ENCODE results near the gene RSPH10B2. TPM values are rescaled to one million over a fixed set of nuclear protein-coding genes. Genes with fewer than 3 reads are reported as not detected.
"Not testable (repeated sequence)": the region's sequence is repeated elsewhere in the genome, so short reads cannot be mapped to it uniquely, and the experiment has no call there.

RSPH10B2 gene
- total RNA-seq, 1 experiment from 2014 or later = not detected

DNA sequence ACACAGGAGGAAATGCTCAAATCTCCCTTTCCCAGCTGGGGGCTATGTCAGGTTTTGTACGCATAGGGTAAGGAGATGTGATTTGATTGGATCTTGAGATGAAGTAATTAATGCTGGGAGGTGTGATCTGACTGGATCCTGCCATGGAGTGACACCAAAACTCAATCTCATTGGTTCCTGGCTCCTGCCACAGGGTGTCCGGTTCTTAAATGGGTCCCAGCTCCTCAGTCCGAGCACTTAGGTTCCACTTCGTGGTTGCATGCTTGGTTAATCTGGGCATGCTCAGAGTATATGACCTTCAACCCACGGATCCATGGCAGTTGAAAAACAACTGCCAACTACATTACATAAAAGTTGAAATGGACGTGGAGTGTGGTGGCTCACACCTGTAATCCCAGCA is 44.1 kb upstream of the RSPH10B2 start:
- CTCF ChIA-PET = no interaction called here
- intact Hi-C loops (cut with micrococcal nuclease) = no loop called here
- TF ChIP-seq, protein P1, sequence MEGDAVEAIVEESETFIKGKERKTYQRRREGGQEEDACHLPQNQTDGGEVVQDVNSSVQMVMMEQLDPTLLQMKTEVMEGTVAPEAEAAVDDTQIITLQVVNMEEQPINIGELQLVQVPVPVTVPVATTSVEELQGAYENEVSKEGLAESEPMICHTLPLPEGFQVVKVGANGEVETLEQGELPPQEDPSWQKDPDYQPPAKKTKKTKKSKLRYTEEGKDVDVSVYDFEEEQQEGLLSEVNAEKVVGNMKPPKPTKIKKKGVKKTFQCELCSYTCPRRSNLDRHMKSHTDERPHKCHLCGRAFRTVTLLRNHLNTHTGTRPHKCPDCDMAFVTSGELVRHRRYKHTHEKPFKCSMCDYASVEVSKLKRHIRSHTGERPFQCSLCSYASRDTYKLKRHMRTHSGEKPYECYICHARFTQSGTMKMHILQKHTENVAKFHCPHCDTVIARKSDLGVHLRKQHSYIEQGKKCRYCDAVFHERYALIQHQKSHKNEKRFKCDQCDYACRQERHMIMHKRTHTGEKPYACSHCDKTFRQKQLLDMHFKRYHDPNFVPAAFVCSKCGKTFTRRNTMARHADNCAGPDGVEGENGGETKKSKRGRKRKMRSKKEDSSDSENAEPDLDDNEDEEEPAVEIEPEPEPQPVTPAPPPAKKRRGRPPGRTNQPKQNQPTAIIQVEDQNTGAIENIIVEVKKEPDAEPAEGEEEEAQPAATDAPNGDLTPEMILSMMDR (IDR thresholded peaks at IDR 0.05; ENCODE audit: unreplicated experiment) = no peak
- Mint-ChIP-seq H3K27ac (ENCODE audit: low read depth, unreplicated experiment) (no peak overlapping the region), H3K36me3 (ENCODE audit: insufficient read depth, unreplicated experiment) (no peaks in the 10 kb centered on the region), H3K27me3 (ENCODE audit: insufficient read depth, unreplicated experiment) (no peaks in the 10 kb centered on the region), H3K9me3 (ENCODE audit: unreplicated experiment) (no peaks in the 10 kb centered on the region), H3K4me3 (ENCODE audit: unreplicated experiment) (no peak overlapping the region), H3K4me1 (ENCODE audit: insufficient read depth, unreplicated experiment) (peaks cover 7% of the 10 kb centered on the region)
- no peak for DNase-seq (ENCODE audit: unreplicated experiment)
- POLR2A ChIA-PET = no interaction called here
- no TSS peak for BruUV-seq (replicated peaks)

GRCh38 chr7:6714360-6714759 is 39.5 kb upstream of the RSPH10B2 start:
- H3K4me1 Mint-ChIP-seq (ENCODE audit: insufficient read depth, unreplicated experiment) = no peaks in the 10 kb centered on the region
- no TSS peak for BruUV-seq (replicated peaks)
- CTCF ChIA-PET = no interaction called here
- intact Hi-C loops (cut with micrococcal nuclease) = no loop called here
- no peak overlapping the region for H3K4me3 Mint-ChIP-seq (ENCODE audit: unreplicated experiment)
- H3K27me3 Mint-ChIP-seq (ENCODE audit: insufficient read depth, unreplicated experiment) = peaks cover 24% of the 10 kb centered on the region
- H3K9me3 Mint-ChIP-seq (ENCODE audit: unreplicated experiment) = no peaks in the 10 kb centered on the region
- no peak overlapping the region for H3K27ac Mint-ChIP-seq (ENCODE audit: low read depth, unreplicated experiment)
- TF ChIP-seq, protein P1 (IDR thresholded peaks at IDR 0.05; ENCODE audit: unreplicated experiment) = no peak
- DNase-seq (ENCODE audit: unreplicated experiment) = no peak
- H3K36me3 Mint-ChIP-seq (ENCODE audit: insufficient read depth, unreplicated experiment) = no peaks in the 10 kb centered on the region
- POLR2A ChIA-PET = interaction anchor here (0.8 kb wide), 1 partner anchor 124 kb away, joined by 4 read pairs; no protein-coding TSS in a partner anchor

DNA sequence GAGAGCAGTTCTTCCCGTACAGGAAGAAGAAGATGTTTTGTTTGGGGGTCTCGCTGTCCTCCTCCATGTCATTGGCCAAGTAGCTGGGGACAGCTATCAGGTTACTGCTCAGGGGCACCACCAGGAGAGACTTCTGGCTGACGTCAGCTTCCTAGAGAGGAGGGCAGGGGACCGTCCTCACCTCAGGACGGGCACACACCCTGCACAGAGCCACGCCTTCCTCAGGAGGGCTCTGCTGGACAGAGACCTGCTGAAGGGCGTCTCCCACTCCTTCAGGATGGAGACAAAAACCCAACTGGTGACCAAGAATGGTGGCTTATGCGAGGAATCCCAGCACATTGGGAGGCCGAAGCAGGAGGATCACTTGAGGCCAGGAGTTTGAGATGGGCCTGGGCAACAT is 38.0 kb upstream of the RSPH10B2 start:
- intact Hi-C loops (cut with micrococcal nuclease); H3K27ac Mint-ChIP-seq (ENCODE audit: low read depth, unreplicated experiment); CTCF ChIA-PET; H3K4me1 Mint-ChIP-seq (ENCODE audit: insufficient read depth, unreplicated experiment); H3K36me3 Mint-ChIP-seq (ENCODE audit: insufficient read depth, unreplicated experiment); DNase-seq (ENCODE audit: unreplicated experiment); BruUV-seq (replicated peaks); H3K9me3 Mint-ChIP-seq (ENCODE audit: unreplicated experiment); H3K4me3 Mint-ChIP-seq (ENCODE audit: unreplicated experiment): not testable (repeated sequence)
- peaks cover 24% of the 10 kb centered on the region for H3K27me3 Mint-ChIP-seq (ENCODE audit: insufficient read depth, unreplicated experiment)
- POLR2A ChIA-PET = interaction anchor here (0.9 kb wide), 1 partner anchor 9 kb away, joined by 3 read pairs; no protein-coding TSS in a partner anchor

GRCh38 chr7:6718124-6718523 is 35.8 kb upstream of the RSPH10B2 start:
- no TSS peak for BruUV-seq (replicated peaks)
- H3K4me3 Mint-ChIP-seq (ENCODE audit: unreplicated experiment) = no peak overlapping the region
- CTCF ChIA-PET = no interaction called here
- H3K36me3 Mint-ChIP-seq (ENCODE audit: insufficient read depth, unreplicated experiment) = no peaks in the 10 kb centered on the region
- H3K27me3 Mint-ChIP-seq (ENCODE audit: insufficient read depth, unreplicated experiment) = peaks cover 24% of the 10 kb centered on the region
- POLR2A ChIA-PET = interaction anchor here (1.3 kb wide), 1 partner anchor 8 kb away, joined by 3 read pairs; no protein-coding TSS in a partner anchor
- H3K4me1 Mint-ChIP-seq (ENCODE audit: insufficient read depth, unreplicated experiment) = no peaks in the 10 kb centered on the region
- DNase-seq (ENCODE audit: unreplicated experiment) = no peak
- H3K9me3 Mint-ChIP-seq (ENCODE audit: unreplicated experiment) = peaks cover 7% of the 10 kb centered on the region
- no peak overlapping the region for H3K27ac Mint-ChIP-seq (ENCODE audit: low read depth, unreplicated experiment)
- intact Hi-C loops (cut with micrococcal nuclease) = no loop called here
- TF ChIP-seq, protein P1 (IDR thresholded peaks at IDR 0.05; ENCODE audit: unreplicated experiment) = no peak

- CTCF ChIA-PET = interaction anchor here (1.1 kb wide), 1 partner anchor 132 kb away, joined by 5 read pairs; no protein-coding TSS in a partner anchor
Measured at GRCh38 chr7:6724351-6724750, 29.6 kb upstream of the RSPH10B2 start.

More at GRCh38 chr7:6724351-6724750, 29.6 kb upstream of the RSPH10B2 start:
- intact Hi-C loops (cut with micrococcal nuclease); H3K9me3 Mint-ChIP-seq (ENCODE audit: unreplicated experiment); H3K4me3 Mint-ChIP-seq (ENCODE audit: unreplicated experiment); H3K4me1 Mint-ChIP-seq (ENCODE audit: insufficient read depth, unreplicated experiment); H3K27me3 Mint-ChIP-seq (ENCODE audit: insufficient read depth, unreplicated experiment); H3K36me3 Mint-ChIP-seq (ENCODE audit: insufficient read depth, unreplicated experiment); BruUV-seq (replicated peaks); H3K27ac Mint-ChIP-seq (ENCODE audit: low read depth, unreplicated experiment); POLR2A ChIA-PET; DNase-seq (ENCODE audit: unreplicated experiment): not testable (repeated sequence)

Measured in MCF 10A (cell line).